ENCODE data around the gene SRP9.

DNA sequence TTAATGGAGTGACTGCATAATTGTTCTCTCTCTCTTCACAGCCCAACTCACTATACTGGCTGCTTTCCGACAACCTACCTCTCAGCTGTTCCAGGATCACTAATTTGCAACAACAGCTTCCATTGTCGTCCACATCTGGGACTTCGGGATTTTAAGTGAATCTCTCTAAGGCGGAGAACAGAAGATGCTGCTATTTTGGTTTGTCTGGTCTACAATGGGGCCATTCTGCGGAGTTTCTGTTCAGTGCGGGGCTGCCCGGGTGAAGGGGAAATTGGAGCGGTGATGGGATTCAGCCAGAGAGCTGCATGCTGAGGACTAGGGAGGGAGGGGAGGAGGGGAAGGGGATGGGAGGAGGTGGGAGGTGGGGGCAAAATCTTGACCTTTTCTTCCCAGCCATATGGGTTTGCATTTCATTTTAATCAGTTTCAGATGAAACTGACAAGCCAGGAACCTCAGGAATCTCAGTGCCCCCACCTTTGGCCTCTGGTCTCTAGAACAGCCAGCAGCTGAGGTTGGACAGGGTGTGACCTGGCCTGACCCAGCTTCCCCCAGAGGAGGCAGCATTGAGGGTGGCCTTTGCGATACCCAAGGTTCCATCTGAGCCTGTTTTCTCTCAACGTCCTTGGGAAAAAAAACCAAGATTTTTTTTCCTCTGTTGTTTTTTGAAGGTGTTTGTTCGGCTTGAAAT, 6.9 kb upstream of the SRP9 start:
- TF ChIP-seq, protein P1, sequence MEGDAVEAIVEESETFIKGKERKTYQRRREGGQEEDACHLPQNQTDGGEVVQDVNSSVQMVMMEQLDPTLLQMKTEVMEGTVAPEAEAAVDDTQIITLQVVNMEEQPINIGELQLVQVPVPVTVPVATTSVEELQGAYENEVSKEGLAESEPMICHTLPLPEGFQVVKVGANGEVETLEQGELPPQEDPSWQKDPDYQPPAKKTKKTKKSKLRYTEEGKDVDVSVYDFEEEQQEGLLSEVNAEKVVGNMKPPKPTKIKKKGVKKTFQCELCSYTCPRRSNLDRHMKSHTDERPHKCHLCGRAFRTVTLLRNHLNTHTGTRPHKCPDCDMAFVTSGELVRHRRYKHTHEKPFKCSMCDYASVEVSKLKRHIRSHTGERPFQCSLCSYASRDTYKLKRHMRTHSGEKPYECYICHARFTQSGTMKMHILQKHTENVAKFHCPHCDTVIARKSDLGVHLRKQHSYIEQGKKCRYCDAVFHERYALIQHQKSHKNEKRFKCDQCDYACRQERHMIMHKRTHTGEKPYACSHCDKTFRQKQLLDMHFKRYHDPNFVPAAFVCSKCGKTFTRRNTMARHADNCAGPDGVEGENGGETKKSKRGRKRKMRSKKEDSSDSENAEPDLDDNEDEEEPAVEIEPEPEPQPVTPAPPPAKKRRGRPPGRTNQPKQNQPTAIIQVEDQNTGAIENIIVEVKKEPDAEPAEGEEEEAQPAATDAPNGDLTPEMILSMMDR (IDR thresholded peaks at IDR 0.05; ENCODE audit: insufficient read depth, low read length, poor library complexity, severe bottlenecking), result no peak
- no peak for TF ChIP-seq EZH2phosphoT487 (conservative IDR thresholded peaks at IDR 0.05; ENCODE audit: low read length)
